8988T (cell line): ENCODE results near the gene TRIM46.
"Not testable (repeated sequence)": the region's sequence is repeated elsewhere in the genome, so short reads cannot be mapped to it uniquely, and the experiment has no call there.

Source experiments
- DNase-seq: peaks from one replicate; pipeline ENCODE4 v3.0.0; 2011

TRIM46 gene

GRCh38 chr1:155139895-155140629, 33.6 kb upstream of the TRIM46 start, which contains the start of gene DPM3:
DPM3 (minus strand) TSS chr1:155140531; CDS start chr1:155140240, 291 bp downstream.
- peak; percentile 66 for DNase-seq

GRCh38 chr1:155140630-155140953, 33.1 kb upstream of the TRIM46 start:
- no peak for DNase-seq

GRCh38 chr1:155141749-155142148, 31.9 kb upstream of the TRIM46 start:
- DNase-seq, result no peak

- no peak for DNase-seq
Measured at GRCh38 chr1:155145491-155145890, 28.2 kb upstream of the TRIM46 start.

- DNase-seq, result not testable (repeated sequence)
Measured at GRCh38 chr1:155155996-155156643, 17.5 kb upstream of the TRIM46 start.

GRCh38 chr1:155158991-155159390, 14.7 kb upstream of the TRIM46 start:
- DNase-seq, result no peak

- DNase-seq, result no peak
Measured at GRCh38 chr1:155160128-155160527, 13.5 kb upstream of the TRIM46 start.

- not testable (repeated sequence) for DNase-seq
Measured at GRCh38 chr1:155162631-155163030, 11.0 kb upstream of the TRIM46 start.

GRCh38 chr1:155163785-155164184, 9.9 kb upstream of the TRIM46 start:
- DNase-seq, result not testable (repeated sequence)

GRCh38 chr1:155164625-155165024, 9.0 kb upstream of the TRIM46 start:
- DNase-seq, result not testable (repeated sequence)

- DNase-seq, result no peak
Measured at GRCh38 chr1:155166051-155166470, 7.6 kb upstream of the TRIM46 start.

GRCh38 chr1:155166471-155167165, 7.0 kb upstream of the TRIM46 start:
- no peak for DNase-seq

GRCh38 chr1:155167166-155168104, 6.2 kb upstream of the TRIM46 start:
- DNase-seq, result peak; percentile 83

- DNase-seq, result not testable (repeated sequence)
Measured at GRCh38 chr1:155168105-155168445, 5.6 kb upstream of the TRIM46 start.

GRCh38 chr1:155168456-155169210, 5.0 kb upstream of the TRIM46 start:
- DNase-seq, result no peak

GRCh38 chr1:155169541-155169940, 4.1 kb upstream of the TRIM46 start:
- DNase-seq, result no peak

GRCh38 chr1:155170101-155170785, 3.4 kb upstream of the TRIM46 start:
- DNase-seq, result no peak

- no peak for DNase-seq
Measured at GRCh38 chr1:155170806-155171205, 2.8 kb upstream of the TRIM46 start.

GRCh38 chr1:155171836-155172731, 1.6 kb upstream of the TRIM46 start:
- DNase-seq, result no peak

GRCh38 chr1:155172732-155173477, 744 bp upstream of the TRIM46 start, which contains the start of gene KRTCAP2:
KRTCAP2 (minus strand) TSS chr1:155173304; CDS start chr1:155173224, 80 bp downstream.
- DNase-seq, result peak; percentile 98
